Caco-2 (cell line): ENCODE results near the gene VCX3A. TPM values are rescaled to one million over a fixed set of nuclear protein-coding genes. Genes with fewer than 3 reads are reported as not detected.

Experiments
- BruUV-seq: library from RNA; stranded (reverse); fragments of 400-500 nt; replicated peaks from 2 replicates; lab custom pipeline; 2021; lab: Mats Ljungman, UMichigan
- CTCF ChIA-PET: fragments of 300-600 bp; sonication (Branson Sonifier 250); formaldehyde crosslinking; loops from one replicate; lab custom pipeline; 2022; ENCODE audit warnings: antibody characterized with exemption; lab: Charles Lee
- POLR2A ChIA-PET: fragments of 300-600 bp; sonication (Branson Sonifier 250); formaldehyde crosslinking; loops from one replicate; lab custom pipeline; 2022; ENCODE audit warnings: antibody characterized with exemption; lab: Charles Lee
- DNase-seq, 2 experiments: peaks; one replicate each; pipeline versions ENCODE4 v3.0.0 to v3.0.0-alpha.2; 2020 to 2022
- H3K27me3 ChIP-seq: replicated peaks from 2 replicates; pipeline ENCODE4 v1.6.0; 2011; ENCODE audit warnings: low read length; ENCODE audit not compliant: control insufficient read depth, insufficient read depth
- H3K36me3 ChIP-seq: 2 replicates; pipeline ENCODE4 v1.5.1; 2011; ENCODE audit warnings: low read length; ENCODE audit not compliant: control insufficient read depth, insufficient read depth
- H3K4me1 ChIP-seq: fragments of 250-450 bp; sonication (Bioruptor Pico); 2 replicates; pipeline ENCODE4 v1.5.1; 2020; ENCODE audit warnings: mild to moderate bottlenecking
- H3K4me3 ChIP-seq: 2 replicates; pipeline ENCODE4 v1.5.1; 2011; ENCODE audit warnings: low read depth, mild to moderate bottlenecking, control low read depth, low read length
- H3K9me3 ChIP-seq: fragments of 250-450 bp; sonication (Bioruptor Pico); 2 replicates; pipeline ENCODE4 v1.5.1; 2020; ENCODE audit warnings: mild to moderate bottlenecking, moderate library complexity
- H3K27ac Mint-ChIP-seq: one replicate; pipeline ENCODE4 v1.8.0; 2022; ENCODE audit warnings: mixed read lengths; ENCODE audit not compliant: unreplicated experiment
- H3K27me3 Mint-ChIP-seq: one replicate; pipeline ENCODE4 v1.8.0; 2022; ENCODE audit warnings: mixed read lengths; ENCODE audit not compliant: insufficient read depth, unreplicated experiment
- H3K36me3 Mint-ChIP-seq: one replicate; pipeline ENCODE4 v1.8.0; 2022; ENCODE audit warnings: mild to moderate bottlenecking, mixed read lengths; ENCODE audit not compliant: insufficient read depth, unreplicated experiment
- H3K4me1 Mint-ChIP-seq: one replicate; pipeline ENCODE4 v1.8.0; 2022; ENCODE audit warnings: low read depth, mixed read lengths; ENCODE audit not compliant: unreplicated experiment
- H3K4me3 Mint-ChIP-seq: one replicate; pipeline ENCODE4 v1.8.0; 2022; ENCODE audit warnings: mild to moderate bottlenecking, moderate library complexity, mixed read lengths; ENCODE audit not compliant: unreplicated experiment
- H3K9me3 Mint-ChIP-seq: one replicate; pipeline ENCODE4 v1.8.0; 2022; ENCODE audit warnings: mixed read lengths; ENCODE audit not compliant: unreplicated experiment
- intact Hi-C: fragments of 100-400 bp; cut with micrococcal nuclease; formaldehyde crosslinking; loops from one replicate; pipeline ENCODE4 v1.10.0; 2022; ENCODE audit not compliant: unreplicated experiment
- total RNA-seq: library from RNA; stranded (reverse); gene quantifications from 2 replicates; pipeline ENCODE4 v1.2.3, GENCODE V29; 2022
- TF ChIP-seq, protein P1 (sequence below), 2 experiments: fragments of 200-600 bp in 1 of 2; IDR thresholded peaks; 1 replicate in 1 of 2; 2 replicates in 1 of 2; pipeline versions ENCODE4 v1.5.1 to v1.8.0; 2011 to 2022; ENCODE audit warnings: antibody characterized with exemption in 1 of 2, control low read depth in 1 of 2, inconsistent platforms in 1 of 2, low read depth in 1 of 2, low read length in 1 of 2, mild to moderate bottlenecking in 1 of 2, moderate library complexity in 1 of 2; ENCODE audit not compliant: insufficient read depth in 1 of 2, severe bottlenecking in 1 of 2, unreplicated experiment in 1 of 2

VCX3A gene
- total RNA-seq, 1 experiment from 2014 or later = not detected

DNA sequence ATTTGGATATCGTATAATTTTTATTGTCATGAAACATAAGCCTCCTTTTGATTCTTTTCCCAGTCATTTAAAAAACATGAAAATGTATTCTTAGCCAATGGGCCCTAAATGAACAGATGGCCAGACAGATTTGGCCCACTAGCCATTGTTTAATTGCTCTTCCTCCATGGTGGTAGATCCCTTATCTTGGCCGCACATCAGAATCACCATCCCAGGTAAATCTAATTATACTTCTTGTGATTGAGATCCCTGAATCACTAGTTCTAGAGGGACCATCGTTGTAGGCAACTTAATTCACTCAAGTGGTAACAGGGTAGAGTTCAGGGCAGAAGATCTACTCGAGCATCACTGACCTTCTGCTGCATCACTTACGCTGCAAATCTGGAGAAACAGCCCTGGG is 24.1 kb upstream of the VCX3A start:
- no peaks in the 10 kb centered on the region for H3K36me3 Mint-ChIP-seq
- CTCF ChIA-PET = no interaction called here
- intact Hi-C loops = no loop called here
- no peak overlapping the region for H3K4me3 Mint-ChIP-seq
- POLR2A ChIA-PET = no interaction called here
- no peaks in the 10 kb centered on the region for H3K4me1 Mint-ChIP-seq
- peaks cover 21% of the 10 kb centered on the region for H3K9me3 Mint-ChIP-seq
- DNase-seq = no peak
- Histone ChIP-seq H3K27me3 (no peaks in the 10 kb centered on the region), H3K36me3 (no peaks in the 10 kb centered on the region), H3K4me3 (no peak overlapping the region), H3K4me1 (no peaks in the 10 kb centered on the region), H3K9me3 (no peaks in the 10 kb centered on the region)
- BruUV-seq = no TSS peak
- no peaks in the 10 kb centered on the region for H3K27me3 Mint-ChIP-seq
- TF ChIP-seq, protein P1, sequence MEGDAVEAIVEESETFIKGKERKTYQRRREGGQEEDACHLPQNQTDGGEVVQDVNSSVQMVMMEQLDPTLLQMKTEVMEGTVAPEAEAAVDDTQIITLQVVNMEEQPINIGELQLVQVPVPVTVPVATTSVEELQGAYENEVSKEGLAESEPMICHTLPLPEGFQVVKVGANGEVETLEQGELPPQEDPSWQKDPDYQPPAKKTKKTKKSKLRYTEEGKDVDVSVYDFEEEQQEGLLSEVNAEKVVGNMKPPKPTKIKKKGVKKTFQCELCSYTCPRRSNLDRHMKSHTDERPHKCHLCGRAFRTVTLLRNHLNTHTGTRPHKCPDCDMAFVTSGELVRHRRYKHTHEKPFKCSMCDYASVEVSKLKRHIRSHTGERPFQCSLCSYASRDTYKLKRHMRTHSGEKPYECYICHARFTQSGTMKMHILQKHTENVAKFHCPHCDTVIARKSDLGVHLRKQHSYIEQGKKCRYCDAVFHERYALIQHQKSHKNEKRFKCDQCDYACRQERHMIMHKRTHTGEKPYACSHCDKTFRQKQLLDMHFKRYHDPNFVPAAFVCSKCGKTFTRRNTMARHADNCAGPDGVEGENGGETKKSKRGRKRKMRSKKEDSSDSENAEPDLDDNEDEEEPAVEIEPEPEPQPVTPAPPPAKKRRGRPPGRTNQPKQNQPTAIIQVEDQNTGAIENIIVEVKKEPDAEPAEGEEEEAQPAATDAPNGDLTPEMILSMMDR (IDR thresholded peaks at IDR 0.05; ENCODE audit: insufficient read depth in 1 of 2, low read depth in 1 of 2, low read length in 1 of 2, severe bottlenecking in 1 of 2, unreplicated experiment in 1 of 2) = no peak
- no peak overlapping the region for H3K27ac Mint-ChIP-seq

DNA sequence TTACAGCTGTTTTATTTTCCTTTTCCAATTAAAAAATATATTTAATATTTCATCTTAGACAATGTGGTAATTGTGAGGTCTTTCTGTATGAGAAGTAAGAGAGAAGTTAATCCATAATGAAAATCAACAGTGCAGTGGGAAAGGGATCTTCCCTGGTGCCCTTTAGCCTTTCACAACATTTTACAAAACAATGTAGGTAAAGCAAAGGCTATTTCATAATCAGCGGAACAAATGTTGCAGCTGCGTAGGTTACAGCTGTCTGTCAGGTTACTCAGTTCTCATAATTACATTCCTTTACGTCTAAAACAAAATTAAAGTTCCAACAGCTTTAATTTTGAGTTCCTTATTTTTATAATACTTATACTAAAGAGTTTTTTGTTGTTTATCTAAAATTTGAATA is 22.8 kb upstream of the VCX3A start:
- Histone ChIP-seq H3K27me3 (no peaks in the 10 kb centered on the region), H3K9me3 (no peaks in the 10 kb centered on the region), H3K4me1 (no peaks in the 10 kb centered on the region), H3K4me3 (no peak overlapping the region), H3K36me3 (no peaks in the 10 kb centered on the region)
- intact Hi-C loops = no loop called here
- Mint-ChIP-seq H3K36me3 (no peaks in the 10 kb centered on the region), H3K27me3 (no peaks in the 10 kb centered on the region), H3K9me3 (peaks cover 20% of the 10 kb centered on the region), H3K4me1 (no peaks in the 10 kb centered on the region), H3K4me3 (no peak overlapping the region), H3K27ac (no peak overlapping the region)
- TF ChIP-seq, protein P1 (IDR thresholded peaks at IDR 0.05; ENCODE audit: insufficient read depth in 1 of 2, low read depth in 1 of 2, low read length in 1 of 2, severe bottlenecking in 1 of 2, unreplicated experiment in 1 of 2) = no peak
- CTCF ChIA-PET = no interaction called here
- DNase-seq = no peak
- BruUV-seq = no TSS peak
- POLR2A ChIA-PET = no interaction called here

DNA sequence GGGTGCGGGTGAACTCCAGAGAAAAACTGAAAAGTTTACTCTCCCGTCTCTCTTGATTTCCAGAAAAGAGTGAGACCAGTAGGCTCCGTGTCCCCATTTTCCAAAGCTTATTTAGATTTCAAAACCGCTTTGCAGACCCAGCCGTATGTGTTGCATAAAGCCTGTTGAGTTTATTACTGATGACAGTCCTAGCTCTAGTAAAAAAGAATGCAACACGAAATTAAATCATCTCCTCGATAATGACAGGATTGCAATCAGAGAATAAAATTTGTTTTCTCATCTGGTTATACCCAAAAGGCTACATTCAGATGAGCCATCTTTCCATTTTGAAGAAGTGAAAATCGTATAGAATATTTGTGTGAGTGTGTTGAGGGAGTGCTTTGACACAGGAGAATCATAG is 16.1 kb upstream of the VCX3A start:
- no peak for DNase-seq
- no peaks in the 10 kb centered on the region for H3K36me3 Mint-ChIP-seq
- intact Hi-C loops = no loop called here
- H3K9me3 Mint-ChIP-seq = peaks cover 18% of the 10 kb centered on the region
- no peaks in the 10 kb centered on the region for H3K27me3 Mint-ChIP-seq
- TF ChIP-seq, protein P1 (IDR thresholded peaks at IDR 0.05; ENCODE audit: insufficient read depth in 1 of 2, low read depth in 1 of 2, low read length in 1 of 2, severe bottlenecking in 1 of 2, unreplicated experiment in 1 of 2) = no peak
- ChIA-PET POLR2A (no interaction called here), CTCF (no interaction called here)
- BruUV-seq = no TSS peak
- Histone ChIP-seq H3K4me3 (no peak overlapping the region), H3K27me3 (no peaks in the 10 kb centered on the region), H3K4me1 (no peaks in the 10 kb centered on the region), H3K36me3 (no peaks in the 10 kb centered on the region), H3K9me3 (no peaks in the 10 kb centered on the region)
- no peak overlapping the region for H3K27ac Mint-ChIP-seq
- H3K4me1 Mint-ChIP-seq = no peaks in the 10 kb centered on the region
- no peak overlapping the region for H3K4me3 Mint-ChIP-seq
